IMR-90 (cell line): Measurements from ENCODE around the gene KRT16. TPM values are rescaled to one million over a fixed set of nuclear protein-coding genes. Genes with fewer than 3 reads are reported as not detected.
A peak's percentile ranks its signal among the peaks of the same experiment; 100 is the strongest.

Source experiments
- ATAC-seq: fragments of 200-7000 bp; cut with Tn5 transposase; 2 replicates; pipeline ENCODE4 v1.9.1; 2020; ENCODE audit warnings: low read depth, mild to moderate bottlenecking, moderate library complexity
- BruUV-seq: library from RNA; stranded (reverse); fragments of 400-500 nt; replicated peaks from 2 replicates; lab custom pipeline; 2021; lab: Mats Ljungman, UMichigan
- CTCF ChIA-PET: fragments of 300-600 bp; formaldehyde crosslinking; extraction: SDS; loops from one replicate; lab custom pipeline; 2021; ENCODE audit warnings: antibody characterized with exemption; lab: Yijun Ruan, JAX
- POLR2A ChIA-PET: fragments of 300-600 bp; sonication (Branson Sonifier 250); formaldehyde crosslinking; loops from one replicate; lab custom pipeline; 2022; ENCODE audit warnings: antibody characterized with exemption; ENCODE audit not compliant: unreplicated experiment; lab: Charles Lee
- DNase-seq: peaks from one replicate; pipeline ENCODE4 v3.0.0; 2013
- H2AFZ ChIP-seq: replicated peaks from 2 replicates; pipeline ENCODE3; 2013; ENCODE audit warnings: low read length, mild to moderate bottlenecking; ENCODE audit not compliant: poor library complexity
- H2AK5ac ChIP-seq: 2 replicates; pipeline ENCODE4 v1.6.1; 2013; ENCODE audit warnings: low read depth, low read length, inconsistent platforms
- H2AK9ac ChIP-seq: replicated peaks from 2 replicates; pipeline ENCODE3; 2013; ENCODE audit warnings: mild to moderate bottlenecking, low read depth, low read length, moderate library complexity; ENCODE audit not compliant: poor library complexity
- H2BK120ac ChIP-seq: 2 replicates; pipeline ENCODE4 v1.6.1; 2013; ENCODE audit warnings: low read depth, low read length, inconsistent platforms
- H2BK15ac ChIP-seq: 3 replicates; pipeline ENCODE4 v1.6.1; 2013; ENCODE audit warnings: low read depth, low read length, inconsistent platforms
- H2BK20ac ChIP-seq: 2 replicates; pipeline ENCODE4 v1.6.1; 2013; ENCODE audit warnings: low read depth, mild to moderate bottlenecking, inconsistent platforms, low read length, moderate library complexity
- H2BK5ac ChIP-seq: 2 replicates; pipeline ENCODE4 v1.6.1; 2013; ENCODE audit warnings: mild to moderate bottlenecking, low read depth, low read length, inconsistent platforms; ENCODE audit not compliant: poor library complexity, severe bottlenecking
- H3K14ac ChIP-seq: replicated peaks from 2 replicates; pipeline ENCODE4 v1.6.1; 2013; ENCODE audit warnings: low read depth, low read length, inconsistent platforms
- H3K18ac ChIP-seq: 2 replicates; pipeline ENCODE4 v1.6.1; 2013; ENCODE audit warnings: low read depth, low read length, control low read depth
- H3K23ac ChIP-seq: 2 replicates; pipeline ENCODE4 v1.6.1; 2013; ENCODE audit warnings: low read depth, low read length, inconsistent platforms
- H3K27ac ChIP-seq: 2 replicates; pipeline ENCODE4 v1.5.1; 2013; ENCODE audit warnings: mild to moderate bottlenecking, control low read depth, low read length; ENCODE audit not compliant: insufficient read depth
- H3K27me3 ChIP-seq: 2 replicates; pipeline ENCODE4 v1.6.1; 2013; ENCODE audit warnings: low read length; ENCODE audit not compliant: control insufficient read depth, insufficient read depth
- H3K36me3 ChIP-seq: 2 replicates; pipeline ENCODE4 v1.6.1; 2013; ENCODE audit warnings: low read length, mixed read lengths; ENCODE audit not compliant: control insufficient read depth, insufficient read depth
- H3K4ac ChIP-seq: 2 replicates; pipeline ENCODE4 v1.6.1; 2013; ENCODE audit warnings: low read depth, low read length, inconsistent platforms
- H3K4me1 ChIP-seq: 2 replicates; pipeline ENCODE4 v1.6.1; 2013; ENCODE audit warnings: low read length, mixed read lengths; ENCODE audit not compliant: control insufficient read depth, insufficient read depth
- H3K4me2 ChIP-seq: 2 replicates; pipeline ENCODE4 v1.6.1; 2013; ENCODE audit warnings: low read depth, mild to moderate bottlenecking, control low read depth, low read length, moderate library complexity
- H3K4me3 ChIP-seq: 2 replicates; pipeline ENCODE4 v1.5.1; 2013; ENCODE audit warnings: low read depth, mild to moderate bottlenecking, control low read depth, low read length, moderate library complexity; ENCODE audit not compliant: insufficient read depth
- H3K56ac ChIP-seq: 2 replicates; pipeline ENCODE4 v1.6.1; 2013; ENCODE audit warnings: low read length, inconsistent platforms; ENCODE audit not compliant: insufficient read depth; ENCODE audit errors: extremely low read depth
- H3K79me1 ChIP-seq, 2 experiments: 2 replicates each; pipeline ENCODE4 v1.6.1; 2013; ENCODE audit warnings: low read length in 2 of 2, inconsistent platforms in 1 of 2, low read depth in 1 of 2
- H3K9ac ChIP-seq: 2 replicates; pipeline ENCODE4 v1.6.1; 2013; ENCODE audit warnings: low read depth, low read length, control low read depth
- H3K9me1 ChIP-seq: 2 replicates; pipeline ENCODE4 v1.6.1; 2013; ENCODE audit warnings: low read length, inconsistent platforms; ENCODE audit not compliant: insufficient read depth
- H3K9me3 ChIP-seq: 2 replicates; pipeline ENCODE4 v1.6.1; 2013; ENCODE audit warnings: low read length; ENCODE audit not compliant: control insufficient read depth, insufficient read depth
- H4K20me1 ChIP-seq: 2 replicates; pipeline ENCODE4 v1.6.1; 2013; ENCODE audit warnings: low read length, inconsistent platforms; ENCODE audit not compliant: insufficient read depth
- H4K5ac ChIP-seq: 2 replicates; pipeline ENCODE4 v1.6.1; 2013; ENCODE audit warnings: mild to moderate bottlenecking, low read depth, low read length, control low read depth
- H4K8ac ChIP-seq, 2 experiments: 2 replicates each; pipeline ENCODE4 v1.6.1; 2013; ENCODE audit warnings: low read depth in 2 of 2, low read length in 2 of 2, control low read depth in 1 of 2, inconsistent platforms in 1 of 2
- H4K91ac ChIP-seq: 2 replicates; pipeline ENCODE4 v1.6.1; 2013; ENCODE audit warnings: low read depth, low read length, inconsistent platforms; ENCODE audit not compliant: insufficient read depth
- BHLHE40 ChIP-seq: fragments of 150-350 bp; IDR thresholded peaks from 2 replicates; pipeline ENCODE4 v1.6.1; 2016; ENCODE audit warnings: mild to moderate bottlenecking, low read depth, low read length
- CEBPB ChIP-seq: IDR thresholded peaks from 2 replicates; pipeline ENCODE4 v1.6.1; 2012; ENCODE audit warnings: low read depth, low read length, improper control_type of control experiment
- CHD1 ChIP-seq: IDR thresholded peaks from 2 replicates; pipeline ENCODE4 v1.6.1; 2012; ENCODE audit warnings: low read depth, low read length, improper control_type of control experiment
- CTCF ChIP-seq: conservative IDR thresholded peaks from 2 replicates; pipeline ENCODE4 v1.5.1; 2012; ENCODE audit warnings: mild to moderate bottlenecking, low read depth, low read length, improper control_type of control experiment
- ELK1 ChIP-seq: fragments of 150-350 bp; IDR thresholded peaks from 2 replicates; pipeline ENCODE4 v1.6.1; 2016; ENCODE audit warnings: low read depth, mild to moderate bottlenecking, low read length, moderate library complexity, borderline replicate concordance
- FOS ChIP-seq: fragments of 150-350 bp; IDR thresholded peaks from 2 replicates; pipeline ENCODE4 v1.6.1; 2016; ENCODE audit warnings: low read depth, low read length
- MAFK ChIP-seq: IDR thresholded peaks from 2 replicates; pipeline ENCODE4 v1.6.1; 2012; ENCODE audit warnings: low read depth, low read length, improper control_type of control experiment
- MAZ ChIP-seq: IDR thresholded peaks from 2 replicates; pipeline ENCODE4 v1.6.1; 2012; ENCODE audit warnings: low read depth, mild to moderate bottlenecking, low read length, improper control_type of control experiment, moderate library complexity, borderline replicate concordance
- NFE2L2 ChIP-seq: fragments of 150-350 bp; IDR thresholded peaks from 2 replicates; pipeline ENCODE4 v1.6.1; 2016; ENCODE audit warnings: low read depth, mild to moderate bottlenecking, low read length
- POLR2A ChIP-seq: IDR thresholded peaks from 2 replicates; pipeline ENCODE4 v1.6.1; 2012; ENCODE audit warnings: mild to moderate bottlenecking, low read depth, low read length
- RCOR1 ChIP-seq: IDR thresholded peaks from 2 replicates; pipeline ENCODE4 v1.6.1; 2012; ENCODE audit warnings: mild to moderate bottlenecking, low read length, improper control_type of control experiment; ENCODE audit not compliant: insufficient replicate concordance
- RFX5 ChIP-seq: IDR thresholded peaks from 2 replicates; pipeline ENCODE4 v1.8.0; 2012; ENCODE audit warnings: low read depth, mild to moderate bottlenecking, low read length, moderate library complexity
- USF2 ChIP-seq: fragments of 150-350 bp; IDR thresholded peaks from 2 replicates; pipeline ENCODE4 v1.6.1; 2017; ENCODE audit warnings: mild to moderate bottlenecking, antibody characterized with exemption, low read length, low read depth
- WGBS, 2 experiments: methylation state at CpG; one replicate each; pipeline versions ENCODE4 v1.1.5 to v1.1.7; 2013; ENCODE audit warnings: missing lambda C conversion rate in 2 of 2; ENCODE audit not compliant: insufficient read length in 1 of 2; ENCODE audit errors: extremely low coverage in 2 of 2; 5-methylcytosine and 5-hydroxymethylcytosine counted together
- dilution Hi-C: fragments of 300-500 bp; cut with HindIII; formaldehyde crosslinking; loops from one replicate; pipeline ENCODE4 v1.14.3; 2018; ENCODE audit warnings: low sequenced_read_pairs; ENCODE audit not compliant: unreplicated experiment
- in situ Hi-C: fragments of 300-500 bp; cut with MboI; formaldehyde crosslinking; loops from 3 replicates; pipeline ENCODE4 v1.14.3; 2019; ENCODE audit warnings: low sequenced_read_pairs, inconsistent platforms, mixed read lengths
- intact Hi-C: fragments of 100-400 bp; cut with micrococcal nuclease; formaldehyde crosslinking; loops from 2 replicates; pipeline ENCODE4 v1.10.0; 2022
- polyA plus RNA-seq, 3 experiments: library from polyadenylated mRNA; depleted of rRNA; stranded (reverse); fragments of >200 nt; gene quantifications; 2 replicates each; pipeline ENCODE4 v1.2.3, GENCODE V29; 2012; ENCODE audit warnings: low replicate concordance in 1 of 3
- total RNA-seq: library from RNA; depleted of rRNA; stranded (reverse); fragments of >200 nt; gene quantifications from 2 replicates; pipeline ENCODE4 v1.2.3, GENCODE V29; 2012

Gene KRT16
- total and polyA plus RNA-seq, 2 of the 4 experiments (the other 2 are of a cell fraction) = not detected

GRCh38 chr17:41648411-41649195 is 36.0 kb upstream of the KRT16 start:
- H2AK9ac ChIP-seq = peak overlapping the region; percentile 68
- peak overlapping the region; percentile 93 for H3K9ac ChIP-seq
- H3K4me3 ChIP-seq = 0 out of 2 replicates have a peak overlapping the region, but pooled peaks have one; percentile 9
- no peaks in the 10 kb centered on the region for H3K9me3 ChIP-seq
- no peaks in the 10 kb centered on the region; the same call in 1 of the 2 replicates for H3K27me3 ChIP-seq
- ChIA-PET POLR2A (interaction anchor here (0.5 to 0.8 kb wide), 3 partner anchors 98 to 762 kb away, joined by 4 to 22 read pairs (median 13); no protein-coding TSS in a partner anchor), CTCF (interaction anchor here (0.6 to 3.8 kb wide), 18 partner anchors 12 to 1033 kb away, joined by 3 to 36 read pairs (median 4); no protein-coding TSS in a partner anchor)
- peak overlapping the region; percentile 98 for H2BK120ac ChIP-seq
- no TSS peak for BruUV-seq
- H4K8ac ChIP-seq = peak overlapping the region; percentile 74 to 99
- in situ Hi-C loops (no loop called here), intact Hi-C loops (loop anchor here (1.0 to 5.0 kb wide), 6 partner anchors 99 to 846 kb away; partner anchors contain the start of gene KRTAP2-3), dilution Hi-C loops (no loop called here)
- peak overlapping the region; percentile 100 for H4K5ac ChIP-seq
- H3K23ac ChIP-seq = peak overlapping the region; percentile 99; the same call in 1 of the 2 replicates
- H2AFZ ChIP-seq = peak overlapping the region; percentile 99
- no peaks in the 10 kb centered on the region for H4K20me1 ChIP-seq
- peak overlapping the region; percentile 78; the same call in 1 of the 2 replicates for H2AK5ac ChIP-seq
- peak; percentile 77 for DNase-seq
- WGBS, 2 experiments = 1% methylated on average over 26 of the region's 39 CpGs; no CpG with 5 or more reads in 1 of the 2 experiments
- H3K36me3 ChIP-seq = no peaks in the 10 kb centered on the region
- peak overlapping the region; percentile 79 for H3K27ac ChIP-seq
- H3K79me1 ChIP-seq = no peaks in the 10 kb centered on the region
- H3K18ac ChIP-seq = peak overlapping the region; percentile 97
- peak overlapping the region; percentile 75 for H2BK5ac ChIP-seq
- peak overlapping the region; percentile 92 for H4K91ac ChIP-seq
- H3K4me1 ChIP-seq = peaks cover 14% of the 10 kb centered on the region
- H3K56ac ChIP-seq = peak overlapping the region; percentile 70; the same call in 1 of the 2 replicates
- peak overlapping the region; percentile 85; the same call in 2 of the 3 replicates for H2BK15ac ChIP-seq
- peak overlapping the region; percentile 97 for H2BK20ac ChIP-seq
- ATAC-seq = peak; percentile 92
- peak overlapping the region; percentile 97 for H3K4ac ChIP-seq
- H3K4me2 ChIP-seq = peak overlapping the region; percentile 94
- peaks cover 12% of the 10 kb centered on the region for H3K9me1 ChIP-seq
- peak overlapping the region; percentile 99 for H3K14ac ChIP-seq
- TF ChIP-seq MAFK (no peak), FOS (no peak), NFE2L2 (no peak), CTCF (peak; percentile 84), MAZ (peak; percentile 38; the same call in 1 of the 2 replicates), ELK1 (no peak), RFX5 (no peak), BHLHE40 (no peak), POLR2A (no peak), CHD1 (no peak), CEBPB (no peak), USF2 (no peak), RCOR1 (no peak)
